Spleen (tissue), 7 donors: ENCODE data around the gene ATG7.

Experiments
- CTCF ChIP-seq, 11 experiments: fragments of 200-600 bp in 7 of 11; fragments of 450-650 bp in 4 of 11; sonication (generic) in 4 of 11; IDR thresholded peaks in 8 of 11; conservative IDR thresholded peaks in 3 of 11; 1 replicate in 7 of 11; 2 replicates in 4 of 11; pipeline versions ENCODE4 v1.4.0 to v1.8.0; 2016 to 2021; ENCODE audit warnings: antibody characterized with exemption in 11 of 11, inconsistent platforms in 4 of 11, mild to moderate bottlenecking in 1 of 11
- POLR2AphosphoS5 ChIP-seq, 3 donors: sonication (generic); formaldehyde crosslinking; IDR thresholded peaks; one replicate each; pipeline ENCODE4 v1.5.1; 2017; ENCODE audit warnings: antibody characterized with exemption in 3 of 3
- donor health status: DM: no; HTN: no; CAD: no; lungs with moderate emphysema.
- donor health status: DM: no; HTN: no; CAD: no.
- donor health status: DM: no; HTN: no; CAD: no.

GRCh38 chr3:11287404-11287803 lies 15.2 kb downstream of the ATG7 start:
- TF ChIP-seq CTCF (IDR thresholded peaks at IDR 0.05 in 8 of 11, conservative IDR thresholded peaks at IDR 0.05 in 3 of 11): no peak
- TF ChIP-seq POLR2AphosphoS5 (IDR thresholded peaks at IDR 0.05): no peak
